Measurements from ENCODE around the gene MYO1B. TPM values are rescaled to one million over a fixed set of nuclear protein-coding genes. Genes with fewer than 3 reads are reported as not detected.

Gene MYO1B
- total RNA-seq, 2 donors from 2014 or later, result 6.3 to 9.3 TPM

- H3K36me3 Mint-ChIP-seq, result no peaks in the 10 kb centered on the region
- peaks cover 8 to 25% of the 10 kb centered on the region in 2 donors for H3K27me3 Mint-ChIP-seq
- DNase-seq (ENCODE audit: low spot score) (no peak), ATAC-seq (no peak)
- no peak overlapping the region for H3K4me3 Mint-ChIP-seq
- no peak overlapping the region for H3K27ac Mint-ChIP-seq
- no peaks in the 10 kb centered on the region for H3K4me1 Mint-ChIP-seq (ENCODE audit: low read depth in 2 of 2)
- no peaks in the 10 kb centered on the region for H3K9me3 Mint-ChIP-seq
Observed at GRCh38 chr2:191299866-191300265, 54.7 kb downstream of the MYO1B start.

GRCh38 chr2:191301971-191302370, 56.8 kb downstream of the MYO1B start:
- H3K27ac Mint-ChIP-seq, result no peak overlapping the region
- H3K36me3 Mint-ChIP-seq, result no peaks in the 10 kb centered on the region
- H3K9me3 Mint-ChIP-seq, result no peaks in the 10 kb centered on the region
- no peak for ATAC-seq
- no peak for DNase-seq (ENCODE audit: low spot score)
- no peak overlapping the region for H3K4me3 Mint-ChIP-seq
- peaks cover 8 to 23% of the 10 kb centered on the region in 2 donors for H3K27me3 Mint-ChIP-seq
- H3K4me1 Mint-ChIP-seq (ENCODE audit: low read depth in 2 of 2), result no peaks in the 10 kb centered on the region

GRCh38 chr2:191302459-191303139, 57.4 kb downstream of the MYO1B start:
- Mint-ChIP-seq H3K27me3 (peaks cover 8 to 23% of the 10 kb centered on the region in 2 donors), H3K36me3 (no peaks in the 10 kb centered on the region), H3K9me3 (no peaks in the 10 kb centered on the region), H3K4me1 (ENCODE audit: low read depth in 2 of 2) (no peaks in the 10 kb centered on the region), H3K4me3 (no peak overlapping the region), H3K27ac (no peak overlapping the region)
- no peak for DNase-seq (ENCODE audit: low spot score)
- ATAC-seq, result no peak

GRCh38 chr2:191303140-191304005, 58.2 kb downstream of the MYO1B start:
- no peaks in the 10 kb centered on the region for H3K36me3 Mint-ChIP-seq
- peaks cover 8 to 23% of the 10 kb centered on the region in 2 donors for H3K27me3 Mint-ChIP-seq
- no peaks in the 10 kb centered on the region for H3K9me3 Mint-ChIP-seq
- no peak for ATAC-seq
- H3K27ac Mint-ChIP-seq, result no peak overlapping the region
- H3K4me1 Mint-ChIP-seq (ENCODE audit: low read depth in 2 of 2), result no peaks in the 10 kb centered on the region
- H3K4me3 Mint-ChIP-seq, result no peak overlapping the region
- DNase-seq (ENCODE audit: low spot score), result no peak

- Mint-ChIP-seq H3K36me3 (no peaks in the 10 kb centered on the region), H3K27me3 (peaks cover 8 to 23% of the 10 kb centered on the region in 2 donors), H3K9me3 (no peaks in the 10 kb centered on the region), H3K27ac (no peak overlapping the region), H3K4me1 (ENCODE audit: low read depth in 2 of 2) (no peaks in the 10 kb centered on the region), H3K4me3 (no peak overlapping the region)
- no peak for DNase-seq (ENCODE audit: low spot score)
- no peak for ATAC-seq
Observed at GRCh38 chr2:191304939-191305875, 60.0 kb downstream of the MYO1B start.

GRCh38 chr2:191308026-191308425, 62.8 kb downstream of the MYO1B start:
- no peaks in the 10 kb centered on the region for H3K9me3 Mint-ChIP-seq
- no peak for ATAC-seq
- no peak overlapping the region for H3K4me3 Mint-ChIP-seq
- no peaks in the 10 kb centered on the region for H3K4me1 Mint-ChIP-seq (ENCODE audit: low read depth in 2 of 2)
- H3K27me3 Mint-ChIP-seq, result peaks cover 0 to 14% of the 10 kb centered on the region in 2 donors
- no peaks in the 10 kb centered on the region for H3K36me3 Mint-ChIP-seq
- H3K27ac Mint-ChIP-seq, result no peak overlapping the region
- DNase-seq (ENCODE audit: low spot score), result no peak

GRCh38 chr2:191311156-191311555, 66.0 kb downstream of the MYO1B start:
- Mint-ChIP-seq H3K27ac (no peak overlapping the region), H3K4me3 (no peak overlapping the region), H3K36me3 (no peaks in the 10 kb centered on the region), H3K9me3 (no peaks in the 10 kb centered on the region), H3K27me3 (peaks cover 3 to 20% of the 10 kb centered on the region in 2 donors), H3K4me1 (ENCODE audit: low read depth in 2 of 2) (no peaks in the 10 kb centered on the region)
- no peak for DNase-seq (ENCODE audit: low spot score)
- no peak for ATAC-seq

- Mint-ChIP-seq H3K9me3 (no peaks in the 10 kb centered on the region), H3K27ac (no peak overlapping the region), H3K36me3 (no peaks in the 10 kb centered on the region), H3K4me3 (no peak overlapping the region), H3K4me1 (ENCODE audit: low read depth in 2 of 2) (no peaks in the 10 kb centered on the region), H3K27me3 (peaks cover 3 to 19% of the 10 kb centered on the region in 2 donors)
- no peak for ATAC-seq
- DNase-seq (ENCODE audit: low spot score), result no peak
Observed at GRCh38 chr2:191311627-191312026, 66.4 kb downstream of the MYO1B start.

GRCh38 chr2:191312163-191312562, 67.0 kb downstream of the MYO1B start:
- Mint-ChIP-seq H3K36me3 (no peaks in the 10 kb centered on the region), H3K4me3 (no peak overlapping the region), H3K27ac (no peak overlapping the region), H3K9me3 (no peaks in the 10 kb centered on the region), H3K27me3 (peaks cover 5 to 23% of the 10 kb centered on the region in 2 donors), H3K4me1 (ENCODE audit: low read depth in 2 of 2) (no peaks in the 10 kb centered on the region)
- DNase-seq (ENCODE audit: low spot score) (no peak), ATAC-seq (no peak)

- H3K9me3 Mint-ChIP-seq, result no peaks in the 10 kb centered on the region
Observed at GRCh38 chr2:191312662-191313061, 67.5 kb downstream of the MYO1B start.

GRCh38 chr2:191314697-191315364, 69.6 kb downstream of the MYO1B start:
- Mint-ChIP-seq H3K4me1 (ENCODE audit: low read depth in 2 of 2) (no peaks in the 10 kb centered on the region), H3K27ac (no peak overlapping the region), H3K4me3 (no peak overlapping the region), H3K36me3 (no peaks in the 10 kb centered on the region), H3K27me3 (peaks cover 7 to 23% of the 10 kb centered on the region in 2 donors), H3K9me3 (no peaks in the 10 kb centered on the region)
- DNase-seq (ENCODE audit: low spot score) (no peak), ATAC-seq (no peak)

More at GRCh38 chr2:191312662-191313061, 67.5 kb downstream of the MYO1B start:
- no peaks in the 10 kb centered on the region for H3K4me1 Mint-ChIP-seq (ENCODE audit: low read depth in 2 of 2)
- no peak overlapping the region for H3K4me3 Mint-ChIP-seq
- H3K36me3 Mint-ChIP-seq, result no peaks in the 10 kb centered on the region
- H3K27ac Mint-ChIP-seq, result no peak overlapping the region
- H3K27me3 Mint-ChIP-seq, result peaks cover 5 to 23% of the 10 kb centered on the region in 2 donors
- ATAC-seq (no peak), DNase-seq (ENCODE audit: low spot score) (no peak)

- DNase-seq (ENCODE audit: low spot score) (no peak), ATAC-seq (no peak)
- Mint-ChIP-seq H3K27ac (no peak overlapping the region), H3K4me1 (ENCODE audit: low read depth in 2 of 2) (no peaks in the 10 kb centered on the region), H3K9me3 (no peaks in the 10 kb centered on the region), H3K27me3 (peaks cover 10 to 23% of the 10 kb centered on the region in 2 donors), H3K36me3 (no peaks in the 10 kb centered on the region), H3K4me3 (no peak overlapping the region)
Observed at GRCh38 chr2:191315365-191315752, 70.2 kb downstream of the MYO1B start.

Measured in natural killer cell treated with Interleukin-12 subunit alpha and Interleukin-12 subunit beta and Interleukin-15 and Interleukin-18, amount 100 ng/mL, for 72 hours (primary cell).